GM23338 (cell line): Measurements from ENCODE around the gene ARFIP2. TPM values are rescaled to one million over a fixed set of nuclear protein-coding genes. Genes with fewer than 3 reads are reported as not detected.
A peak's percentile ranks its signal among the peaks of the same experiment; 100 is the strongest.

Experiments used
- ATAC-seq: fragments of 200-7000 bp; cut with Tn5 transposase; 3 replicates; pipeline ENCODE4 v1.9.1; 2020
- DNase-seq: peaks from one replicate; pipeline ENCODE4 v3.0.0-alpha.2; 2015; ENCODE audit warnings: low spot score
- H2AFZ ChIP-seq: fragments of 200-600 bp; sonication (generic); 2 replicates; pipeline ENCODE4 v1.8.0; 2016; ENCODE audit warnings: antibody characterized with exemption, mild to moderate bottlenecking, moderate library complexity
- H3F3A ChIP-seq: fragments of 200-600 bp; sonication (generic); replicated peaks from 2 replicates; pipeline ENCODE4 v1.8.0; 2017; ENCODE audit warnings: antibody characterized with exemption, mixed run types, low read depth
- H3K27ac ChIP-seq: fragments of 200-600 bp; sonication (generic); 2 replicates; pipeline ENCODE4 v1.6.1; 2016; ENCODE audit warnings: low read depth
- H3K27me3 ChIP-seq: fragments of 200-600 bp; sonication (generic); 2 replicates; pipeline ENCODE4 v1.8.0; 2016; ENCODE audit warnings: mild to moderate bottlenecking, mixed run types, moderate library complexity; ENCODE audit not compliant: insufficient read depth
- H3K36me3 ChIP-seq: fragments of 200-600 bp; sonication (generic); 2 replicates; pipeline ENCODE4 v1.8.0; 2016; ENCODE audit warnings: mild to moderate bottlenecking; ENCODE audit not compliant: insufficient read depth
- H3K4me1 ChIP-seq: fragments of 200-600 bp; sonication (generic); 2 replicates; pipeline ENCODE4 v1.8.0; 2016; ENCODE audit warnings: mild to moderate bottlenecking, moderate library complexity; ENCODE audit not compliant: insufficient read depth
- H3K4me2 ChIP-seq: fragments of 200-600 bp; sonication (generic); 2 replicates; pipeline ENCODE4 v1.7.1; 2017; ENCODE audit warnings: mixed run types
- H3K4me3 ChIP-seq: fragments of 200-600 bp; sonication (generic); 2 replicates; pipeline ENCODE4 v1.6.1; 2016; ENCODE audit warnings: mixed run types
- H3K79me2 ChIP-seq: fragments of 200-600 bp; sonication (generic); replicated peaks from 2 replicates; pipeline ENCODE4 v1.8.0; 2017; ENCODE audit warnings: mild to moderate bottlenecking; ENCODE audit not compliant: insufficient read depth
- H3K9me2 ChIP-seq: fragments of 200-600 bp; sonication (generic); 2 replicates; pipeline ENCODE4 v1.8.0; 2017; ENCODE audit not compliant: insufficient read depth
- H4K20me1 ChIP-seq: fragments of 200-600 bp; sonication (generic); replicated peaks from 2 replicates; pipeline ENCODE4 v1.8.0; 2017; ENCODE audit warnings: mild to moderate bottlenecking; ENCODE audit not compliant: insufficient read depth
- H3K27ac Mint-ChIP-seq: 2 replicates; pipeline ENCODE4 v1.8.0; 2020; ENCODE audit warnings: inconsistent platforms, mild to moderate bottlenecking, moderate library complexity, mixed read lengths
- H3K27me3 Mint-ChIP-seq: 3 replicates; pipeline ENCODE4 v1.8.0; 2022; ENCODE audit warnings: low read depth, mild to moderate bottlenecking, moderate library complexity, mixed read lengths, inconsistent platforms; ENCODE audit not compliant: insufficient read depth, poor library complexity
- H3K36me3 Mint-ChIP-seq: 3 replicates; pipeline ENCODE4 v1.8.0; 2021; ENCODE audit warnings: low read depth, mild to moderate bottlenecking, inconsistent platforms, moderate library complexity, mixed read lengths
- H3K4me1 Mint-ChIP-seq: 3 replicates; pipeline ENCODE4 v1.8.0; 2020; ENCODE audit warnings: mild to moderate bottlenecking, inconsistent platforms, mixed read lengths
- H3K4me3 Mint-ChIP-seq: 3 replicates; pipeline ENCODE4 v1.8.0; 2021; ENCODE audit warnings: moderate library complexity, mild to moderate bottlenecking, inconsistent platforms, mixed read lengths
- H3K9me3 Mint-ChIP-seq: 3 replicates; pipeline ENCODE4 v1.8.0; 2020; ENCODE audit warnings: moderate library complexity, mild to moderate bottlenecking, inconsistent platforms, mixed read lengths
- CTCF ChIP-seq, 2 experiments: fragments of 200-600 bp in 1 of 2; sonication (generic) in 1 of 2; conservative IDR thresholded peaks; 2 replicates each; pipeline versions ENCODE4 v1.5.1 to v1.6.1; 2016 to 2017; ENCODE audit warnings: antibody characterized with exemption in 2 of 2, low read depth in 2 of 2, mild to moderate bottlenecking in 2 of 2, moderate library complexity in 1 of 2
- ETS1 ChIP-seq: IDR thresholded peaks from 2 replicates; pipeline ENCODE4 v1.6.1; 2016; ENCODE audit warnings: antibody characterized with exemption
- EZH2phosphoT487 ChIP-seq: fragments of 200-600 bp; sonication (generic); IDR thresholded peaks from one replicate; pipeline ENCODE4 v1.8.1; 2018; ENCODE audit warnings: antibody characterized with exemption; ENCODE audit not compliant: unreplicated experiment
- NANOG ChIP-seq: IDR thresholded peaks from 2 replicates; pipeline ENCODE4 v1.6.1; 2016; ENCODE audit warnings: antibody characterized with exemption, borderline replicate concordance
- POLR2AphosphoS5 ChIP-seq: IDR thresholded peaks from 2 replicates; pipeline ENCODE4 v1.6.1; 2016; ENCODE audit warnings: antibody characterized with exemption, low read depth
- STAT1 ChIP-seq: IDR thresholded peaks from one replicate; pipeline ENCODE4 v1.6.1; 2016; ENCODE audit warnings: antibody characterized with exemption; ENCODE audit not compliant: unreplicated experiment
- ZNF114 ChIP-seq: fragments of 250-450 bp; sonication (Bioruptor Pico); IDR thresholded peaks from 2 replicates; pipeline ENCODE4 v1.5.0; 2020; ENCODE audit warnings: mild to moderate bottlenecking, moderate library complexity
- ZNF462 ChIP-seq: fragments of 250-450 bp; sonication (Bioruptor Pico); IDR thresholded peaks from 2 replicates; pipeline ENCODE4 v1.5.0; 2020; ENCODE audit warnings: mild to moderate bottlenecking, moderate library complexity
- polyA plus RNA-seq: library from polyadenylated mRNA; unstranded; fragments of >200 nt; fragmentation: Nextera tagmentation; extraction: Ambion mirVana; gene quantifications from 2 replicates; pipeline ENCODE4 v1.2.1, GENCODE V29; 2016
- total RNA-seq: library from RNA; depleted of rRNA; stranded (reverse); fragments of >200 nt; shearing (Covaris generic); gene quantifications from 2 replicates; pipeline ENCODE4 v1.2.3, GENCODE V29; 2014

ARFIP2 gene
- total and polyA plus RNA-seq, 2 experiments from 2014 or later, result 35.4 to 61.5 TPM

- Mint-ChIP-seq H3K9me3 (no peaks in the 10 kb centered on the region; the same call in 2 of the 3 replicates), H3K4me1 (peaks cover 40% of the 10 kb centered on the region), H3K27ac (peak overlapping the region; percentile 40; the same call in 1 of the 2 replicates), H3K27me3 (peaks cover 18% of the 10 kb centered on the region), H3K4me3 (no peak overlapping the region; the same call in 2 of the 3 replicates), H3K36me3 (peaks cover 36% of the 10 kb centered on the region)
- ATAC-seq (peak; percentile 11), DNase-seq (peak; percentile 83)
- H3K27me3 ChIP-seq, result no peaks in the 10 kb centered on the region
- no peak overlapping the region for H3K4me3 ChIP-seq
- peaks cover 4% of the 10 kb centered on the region for H4K20me1 ChIP-seq
- 0 out of 2 replicates have a peak, but pooled peaks cover 15% of the 10 kb centered on the region for H3F3A ChIP-seq
- no peaks in the 10 kb centered on the region for H3K9me2 ChIP-seq
- peaks cover 22% of the 10 kb centered on the region for H3K4me1 ChIP-seq
- H3K27ac ChIP-seq, result peak overlapping the region; percentile 75; the same call in 1 of the 2 replicates
- no peak overlapping the region for H3K4me2 ChIP-seq
- H3K36me3 ChIP-seq, result peaks cover 4% of the 10 kb centered on the region; the same call in 1 of the 2 replicates
- TF ChIP-seq CTCF (conservative IDR thresholded peaks at IDR 0.05; ENCODE audit: low read depth in 2 of 2) (peak; percentile 38 to 64; a peak in 3 of 4 replicates), STAT1 (no peak)
- no peak overlapping the region for H2AFZ ChIP-seq
- H3K79me2 ChIP-seq, result peaks cover 17% of the 10 kb centered on the region
Measured at GRCh38 chr11:6475936-6476335, 5.2 kb downstream of the ARFIP2 start.

- H3F3A ChIP-seq, result 0 out of 2 replicates have a peak, but pooled peaks cover 15% of the 10 kb centered on the region
- H3K4me1 Mint-ChIP-seq, result peaks cover 32% of the 10 kb centered on the region
- H3K27ac ChIP-seq, result peak overlapping the region; percentile 91; the same call in 1 of the 2 replicates
- 0 out of 2 replicates have a peak overlapping the region, but pooled peaks have one; percentile 25 for H2AFZ ChIP-seq
- DNase-seq (peak; percentile 41), ATAC-seq (peak; percentile 14)
- no peaks in the 10 kb centered on the region for H3K27me3 ChIP-seq
- H3K9me2 ChIP-seq, result no peaks in the 10 kb centered on the region
- no peaks in the 10 kb centered on the region; the same call in 2 of the 3 replicates for H3K9me3 Mint-ChIP-seq
- H3K4me3 ChIP-seq, result peak overlapping the region; percentile 93
- H3K79me2 ChIP-seq, result peaks cover 7% of the 10 kb centered on the region
- peaks cover 4% of the 10 kb centered on the region; the same call in 1 of the 2 replicates for H3K36me3 ChIP-seq
- peak overlapping the region; percentile 82 for H3K4me2 ChIP-seq
- H3K27me3 Mint-ChIP-seq, result peaks cover 18% of the 10 kb centered on the region
- H3K4me3 Mint-ChIP-seq, result peak overlapping the region; percentile 74
- peak overlapping the region; percentile 61; the same call in 1 of the 2 replicates for H3K27ac Mint-ChIP-seq
- H3K36me3 Mint-ChIP-seq, result peaks cover 36% of the 10 kb centered on the region
- peaks cover 4% of the 10 kb centered on the region for H4K20me1 ChIP-seq
- peaks cover 22% of the 10 kb centered on the region for H3K4me1 ChIP-seq
- no peak for TF ChIP-seq EZH2phosphoT487
- TF ChIP-seq POLR2AphosphoS5, result no peak
- no peak for TF ChIP-seq NANOG
- no peak for TF ChIP-seq STAT1
- TF ChIP-seq CTCF (conservative IDR thresholded peaks at IDR 0.05; ENCODE audit: low read depth in 2 of 2), result no peak
- TF ChIP-seq ETS1, result no peak
- no peak for TF ChIP-seq ZNF114
- no peak for TF ChIP-seq ZNF462 (CRISPR knock-in tag)
Measured at GRCh38 chr11:6474806-6475500, 6.2 kb downstream of the ARFIP2 start.
